Measurements from ENCODE around the gene PIP5K1A. TPM values are rescaled to one million over a fixed set of nuclear protein-coding genes. Genes with fewer than 3 reads are reported as not detected.

Gene PIP5K1A
- total and polyA plus RNA-seq, 2 of the 8 experiments (the other 6 are each of a cell fraction or from before 2014, with no cell fraction given), result 87.5 to 105 TPM

GRCh38 chr1:151246786-151247185, 48.4 kb downstream of the PIP5K1A start:
- H3K79me1 ChIP-seq (ENCODE audit: low read depth, low read length), result no peaks in the 10 kb centered on the region
- no peak overlapping the region for H4K8ac ChIP-seq (ENCODE audit: extremely low read depth, insufficient read depth, low read length)
- H3K14ac ChIP-seq (ENCODE audit: insufficient read length), result no peak overlapping the region
- DNase-seq (ENCODE audit: low read depth in 1 of 2, low spot score in 2 of 2) (no peak), FAIRE-seq (no peak)
- H3K18ac ChIP-seq (ENCODE audit: extremely low read depth, low read length), result no peak overlapping the region
- no peak overlapping the region for H4K5ac ChIP-seq (ENCODE audit: insufficient read length, low read depth, low read length)
- H3K4me1 ChIP-seq (replicated peaks in 1 of 4; ENCODE audit: control insufficient read depth in 3 of 4, insufficient read depth in 4 of 4, low read length in 3 of 4), result no peaks in the 10 kb centered on the region
- 96% methylated on average over 2 of the region's 2 CpGs; no CpG with 5 or more reads in 1 of the 2 experiments for WGBS, 2 experiments (ENCODE audit: extremely low coverage in 1 of 2, insufficient coverage in 1 of 2, insufficient read length in 1 of 2, insufficient replicate concordance in 2 of 2, low coverage in 1 of 2, low lambda C conversion rate in 2 of 2, missing lambda C conversion rate in 1 of 2)
- H3K9ac ChIP-seq (replicated peaks in 1 of 4; ENCODE audit: extremely low read depth in 1 of 4, low read depth in 3 of 4, low read length in 3 of 4), result no peak overlapping the region
- H3K9me3 ChIP-seq (ENCODE audit: insufficient read depth in 2 of 2, low read depth in 1 of 2, low read length in 1 of 2), result no peaks in the 10 kb centered on the region
- no peak overlapping the region for H3K56ac ChIP-seq (replicated peaks; ENCODE audit: insufficient read length, low read depth, low read length)
- H3K23ac ChIP-seq (ENCODE audit: insufficient read length), result no peak overlapping the region
- no peak overlapping the region for H2BK20ac ChIP-seq (ENCODE audit: low read length)
- H3K4me3 ChIP-seq (ENCODE audit: extremely low read depth in 1 of 4, insufficient read depth in 2 of 4, low read depth in 3 of 4, low read length in 4 of 4), result no peak overlapping the region
- POLR2A ChIA-PET (ENCODE audit: partially characterized antibody), result interaction anchor here (0.7 to 1.0 kb wide), 2 partner anchors 16 to 76 kb away, joined by 3 read pairs; no protein-coding TSS in a partner anchor
- no peak overlapping the region for H2AK5ac ChIP-seq (ENCODE audit: low read depth, low read length)
- no peak overlapping the region for H2BK12ac ChIP-seq (ENCODE audit: low read depth, low read length)
- H3K79me2 ChIP-seq (ENCODE audit: control insufficient read depth in 1 of 2, insufficient read depth in 2 of 2, low read length in 2 of 2), result no peaks in the 10 kb centered on the region
- H3K23me2 ChIP-seq (ENCODE audit: low read depth, low read length), result no peaks in the 10 kb centered on the region
- no peak overlapping the region for H2BK120ac ChIP-seq (replicated peaks; ENCODE audit: low read depth, low read length)
- no peak overlapping the region for H3K4ac ChIP-seq (replicated peaks; ENCODE audit: insufficient read length, low read depth, low read length)
- H4K20me1 ChIP-seq (replicated peaks in 1 of 2; ENCODE audit: control insufficient read depth in 1 of 2, insufficient read depth in 2 of 2, low read length in 2 of 2), result no peaks in the 10 kb centered on the region
- no peak overlapping the region for H3K4me2 ChIP-seq (ENCODE audit: insufficient read depth in 1 of 2, low read depth in 2 of 2, low read length in 2 of 2)
- H2BK5ac ChIP-seq (ENCODE audit: low read depth, low read length), result no peak overlapping the region
- no peak overlapping the region for H2BK15ac ChIP-seq (ENCODE audit: low read length)
- H3K36me3 ChIP-seq (ENCODE audit: control insufficient read depth in 2 of 4, insufficient read depth in 4 of 4, low read length in 3 of 4), result peaks cover 33 to 77% (median 66%) of the 10 kb centered on the region in 4 experiments
- no peaks in the 10 kb centered on the region for H3K27me3 ChIP-seq (replicated peaks in 1 of 4; ENCODE audit: control insufficient read depth in 3 of 4, extremely low read depth in 1 of 4, insufficient read depth in 3 of 4, low read length in 3 of 4)
- H2AFZ ChIP-seq (ENCODE audit: low read length), result no peak overlapping the region
- H3K27ac ChIP-seq (ENCODE audit: low read depth, low read length), result no peak overlapping the region
- H4K91ac ChIP-seq (replicated peaks; ENCODE audit: insufficient read length, low read length), result no peak overlapping the region
- CTCF ChIA-PET (ENCODE audit: partially characterized antibody), result interaction anchor here (1.1 to 1.4 kb wide), 2 partner anchors 10 to 94 kb away, joined by 3 to 4 read pairs; no protein-coding TSS in a partner anchor
- TF ChIP-seq SIX5 (IDR thresholded peaks at IDR 0.05; ENCODE audit: low read depth, low read length) (no peak), GTF2F1 (IDR thresholded peaks at IDR 0.05; ENCODE audit: borderline replicate concordance, low read depth, low read length) (no peak), KDM4A (IDR thresholded peaks at IDR 0.05; ENCODE audit: low read depth, low read length, severe bottlenecking) (no peak), CEBPB (IDR thresholded peaks at IDR 0.05; ENCODE audit: low read depth, low read length) (no peak), SRF (IDR thresholded peaks at IDR 0.05; ENCODE audit: low read depth, low read length) (no peak), TAF1 (IDR thresholded peaks at IDR 0.05; ENCODE audit: low read depth, low read length) (no peak), SIN3A (conservative IDR thresholded peaks at IDR 0.05 in 1 of 2, IDR thresholded peaks at IDR 0.05 in 1 of 2; ENCODE audit: low read depth in 1 of 2, low read length in 2 of 2) (no peak), SP2 (IDR thresholded peaks at IDR 0.05; ENCODE audit: low read length) (no peak), EP300 (IDR thresholded peaks at IDR 0.05; ENCODE audit: borderline replicate concordance in 1 of 2, low read depth in 2 of 2, low read length in 2 of 2) (no peak), BCL11A (IDR thresholded peaks at IDR 0.05; ENCODE audit: low read depth in 2 of 2, low read length in 2 of 2) (no peak), TBP (IDR thresholded peaks at IDR 0.05; ENCODE audit: low read depth, low read length) (no peak), USF2 (IDR thresholded peaks at IDR 0.05; ENCODE audit: low read length) (no peak), FOSL1 (IDR thresholded peaks at IDR 0.05; ENCODE audit: insufficient read depth, low read depth, low read length) (no peak), CREB1 (IDR thresholded peaks at IDR 0.05) (no peak)

Measured in H1 (cell line).